K562 (cell line): Measurements from ENCODE around the gene KCTD3. TPM values are rescaled to one million over a fixed set of nuclear protein-coding genes. Genes with fewer than 3 reads are reported as not detected.

Experiments used
- ATAC-seq: fragments of 200-7000 bp; cut with Tn5 transposase; 3 replicates; pipeline ENCODE4 v1.9.1; 2020; ENCODE audit warnings: moderate library complexity
- BruUV-seq: library from RNA; stranded (reverse); fragments of 400-500 nt; replicated peaks from 2 replicates; lab custom pipeline; 2021; lab: Mats Ljungman, UMichigan
- CTCF ChIA-PET: fragments of 300-600 bp; formaldehyde crosslinking; extraction: SDS; loops from one replicate; lab custom pipeline; 2021; ENCODE audit warnings: low intra/inter-chr PET ratio; lab: Yijun Ruan, JAX
- POLR2A ChIA-PET: fragments of 300-600, 350-650 bp; sonication (Branson Sonifier 250); formaldehyde crosslinking; extraction: SDS; loops from one replicate; lab custom pipeline; 2021; ENCODE audit warnings: antibody characterized with exemption, inconsistent platforms; lab: Yijun Ruan, JAX
- DNase-seq, 4 experiments: peaks; one replicate each; pipeline versions ENCODE4 v3.0.0 to v3.0.0-alpha.2; 2011 to 2018; ENCODE audit warnings: low spot score in 3 of 4, mixed read lengths in 3 of 4; ENCODE audit errors: extremely low read depth in 1 of 4
- FAIRE-seq: peaks from 2 replicates; lab custom pipeline; 2011; peaks lifted over from hg19 to GRCh38; lab: Jason Lieb, UNC
- H2AFZ ChIP-seq: 2 replicates; pipeline ENCODE4 v1.6.0; 2011; ENCODE audit warnings: low read depth, low read length, control low read depth, inconsistent platforms
- H3K27ac ChIP-seq: fragments of 200-600 bp; 3 replicates; pipeline ENCODE4 v1.8.0; 2011; ENCODE audit warnings: low read depth, mild to moderate bottlenecking, control low read depth, inconsistent platforms, low read length, moderate library complexity, mixed read lengths; ENCODE audit errors: extremely low read depth
- H3K27me3 ChIP-seq, 2 experiments: fragments of 300-600 bp in 1 of 2; 2 replicates in 1 of 2; 3 replicates in 1 of 2; pipeline versions ENCODE4 v1.6.0 to v1.8.0; 2011; ENCODE audit warnings: inconsistent platforms in 2 of 2, low read length in 2 of 2, mild to moderate bottlenecking in 1 of 2, mixed read lengths in 1 of 2, moderate library complexity in 1 of 2; ENCODE audit not compliant: control insufficient read depth in 2 of 2, insufficient read depth in 2 of 2
- H3K36me3 ChIP-seq: fragments of 300-600 bp; 3 replicates; pipeline ENCODE4 v1.8.0; 2011; ENCODE audit warnings: mild to moderate bottlenecking, low read length, inconsistent platforms; ENCODE audit not compliant: control insufficient read depth, insufficient read depth
- H3K4me1 ChIP-seq, 2 experiments: fragments of 200-600 bp in 1 of 2; replicated peaks in 1 of 2; 2 replicates in 1 of 2; 3 replicates in 1 of 2; pipeline versions ENCODE4 v1.5.1 to v1.8.0; 2011; ENCODE audit warnings: inconsistent platforms in 2 of 2, low read length in 2 of 2, mild to moderate bottlenecking in 1 of 2, mixed read lengths in 1 of 2, moderate library complexity in 1 of 2; ENCODE audit not compliant: control insufficient read depth in 2 of 2, insufficient read depth in 2 of 2
- H3K4me2 ChIP-seq: 2 replicates; pipeline ENCODE4 v1.6.1; 2011; ENCODE audit warnings: low read length, control low read depth, inconsistent platforms, mixed read lengths; ENCODE audit not compliant: insufficient read depth
- H3K4me3 ChIP-seq: fragments of 200-600 bp; sonication (generic), shearing (Covaris generic); 2 replicates; pipeline ENCODE4 v1.5.1; 2016; ENCODE audit warnings: control low read depth, inconsistent platforms
- H3K79me2 ChIP-seq: fragments of 200-600 bp; 3 replicates; pipeline ENCODE4 v1.8.0; 2011; ENCODE audit warnings: low read length, inconsistent platforms; ENCODE audit not compliant: control insufficient read depth, insufficient read depth
- H3K9ac ChIP-seq, 2 experiments: 2 replicates each; pipeline versions ENCODE4 v1.6.0 to v1.6.1; 2011; ENCODE audit warnings: low read depth in 2 of 2, low read length in 2 of 2, control low read depth in 1 of 2, inconsistent platforms in 1 of 2, mild to moderate bottlenecking in 1 of 2, mixed read lengths in 1 of 2; ENCODE audit not compliant: insufficient read depth in 1 of 2
- H3K9me1 ChIP-seq: one replicate; pipeline ENCODE4 v1.6.0; 2011; ENCODE audit warnings: inconsistent platforms, mild to moderate bottlenecking, low read length, moderate library complexity; ENCODE audit not compliant: control insufficient read depth, insufficient read depth
- H3K9me3 ChIP-seq: replicated peaks from 2 replicates; pipeline ENCODE4 v1.5.1; 2011; ENCODE audit warnings: low read depth, low read length, inconsistent platforms; ENCODE audit not compliant: control insufficient read depth, insufficient read depth
- H4K20me1 ChIP-seq: replicated peaks from 2 replicates; pipeline ENCODE4 v1.6.1; 2011; ENCODE audit warnings: low read length, inconsistent platforms, mixed read lengths; ENCODE audit not compliant: control insufficient read depth, insufficient read depth
- BDP1 ChIP-seq: IDR thresholded peaks from 3 replicates; pipeline ENCODE4 v1.6.1; 2011; ENCODE audit not compliant: insufficient read length, insufficient read depth
- DDX20 ChIP-seq: fragments of 450-650 bp; IDR thresholded peaks from 2 replicates; pipeline ENCODE4 v1.6.1; 2016; ENCODE audit warnings: missing genetic modification characterization, low read depth, mild to moderate bottlenecking, missing compliant biosample characterization, moderate library complexity
- DPF2 ChIP-seq: fragments of 450-650 bp; IDR thresholded peaks from 2 replicates; pipeline ENCODE4 v1.6.1; 2016
- ESRRA ChIP-seq: fragments of 450-650 bp; IDR thresholded peaks from 2 replicates; pipeline ENCODE4 v1.6.1; 2014; ENCODE audit warnings: low read depth, mild to moderate bottlenecking, moderate library complexity, borderline replicate concordance
- JUNB ChIP-seq: fragments of 450-650 bp; formaldehyde crosslinking; conservative IDR thresholded peaks from 2 replicates; pipeline ENCODE4 v1.4.0; 2020; ENCODE audit warnings: mild to moderate bottlenecking
- MXI1 ChIP-seq: IDR thresholded peaks from 2 replicates; pipeline ENCODE4 v1.6.1; 2011; ENCODE audit warnings: low read depth, mild to moderate bottlenecking, improper control_type of control experiment, low read length
- NFIC ChIP-seq: fragments of 450-650 bp; IDR thresholded peaks from 2 replicates; pipeline ENCODE4 v1.6.1; 2017; ENCODE audit warnings: mild to moderate bottlenecking, inconsistent platforms
- POLR2AphosphoS5 ChIP-seq: IDR thresholded peaks from 2 replicates; pipeline ENCODE4 v1.6.1; 2011; ENCODE audit warnings: mild to moderate bottlenecking, low read depth, low read length, moderate library complexity; ENCODE audit not compliant: control insufficient read depth, insufficient read depth
- TEAD2 ChIP-seq: fragments of 450-650 bp; IDR thresholded peaks from 2 replicates; pipeline ENCODE4 v1.6.1; 2016; ENCODE audit warnings: missing genetic modification characterization, control low read depth, missing compliant biosample characterization
- TFAP4 ChIP-seq: sonication (generic); formaldehyde crosslinking; IDR thresholded peaks from 2 replicates; pipeline ENCODE4 v1.8.0; 2022; ENCODE audit warnings: missing genetic modification reagents, mild to moderate bottlenecking, moderate library complexity, borderline replicate concordance
- U2AF2 ChIP-seq: fragments of 200-400 bp; formaldehyde crosslinking; optimal IDR thresholded peaks from 2 replicates; pipeline ENCODE3; 2017; ENCODE audit warnings: low read depth, mild to moderate bottlenecking, low read length
- XRCC4 ChIP-seq: IDR thresholded peaks from one replicate; pipeline ENCODE4 v1.6.1; 2011; ENCODE audit not compliant: insufficient read depth, insufficient read length; ENCODE audit errors: extremely low read depth
- ZFP91 ChIP-seq: sonication (generic); formaldehyde crosslinking; IDR thresholded peaks from 2 replicates; pipeline ENCODE4 v1.8.0; 2022; ENCODE audit warnings: mild to moderate bottlenecking, missing genetic modification reagents
- ZKSCAN1 ChIP-seq: fragments of 150-350 bp; IDR thresholded peaks from 2 replicates; pipeline ENCODE4 v1.6.1; 2016; ENCODE audit warnings: low read depth, low read length
- WGBS: fragments of 100-300 bp; shearing (Covaris generic); methylation state at CpG from one replicate; pipeline ENCODE4 v1.1.6; 2016; ENCODE audit warnings: low coverage, mixed read lengths; ENCODE audit not compliant: insufficient coverage; ENCODE audit errors: missing lambda C conversion rate; 5-methylcytosine and 5-hydroxymethylcytosine counted together
- in situ Hi-C: fragments of 300-500 bp; cut with MboI; formaldehyde crosslinking; loops from 4 replicates; pipeline ENCODE4 v1.15.0; 2018; ENCODE audit warnings: inconsistent platforms, mixed read lengths
- intact Hi-C: fragments of 100-400 bp; cut with micrococcal nuclease; formaldehyde crosslinking; loops from 2 replicates; pipeline ENCODE4 v1.14.2; 2022
- polyA plus RNA-seq, 8 experiments: library from polyadenylated mRNA; depleted of rRNA in 4 of 8; stranded (reverse) in 5 of 8; unstranded in 3 of 8; fragments of >200 nt; fragmentation: Nextera tagmentation in 2 of 8; fragmentation: Illumina TruSeq in 1 of 8; extraction: Ambion mirVana in 2 of 8; extraction: Trizol in 1 of 8; gene quantifications; 2 replicates each; pipeline versions ENCODE4 v1.2.1 to v1.2.3, GENCODE V29; 2011 to 2014; ENCODE audit warnings: inconsistent platforms in 1 of 8, missing spikeins in 1 of 8
- total RNA-seq, 7 experiments: library from RNA; depleted of rRNA in 6 of 7; stranded (reverse); fragments of >200 nt in 6 of 7; fragmentation: Illumina TruSeq in 2 of 7; extraction: Trizol in 2 of 7; gene quantifications; 2 replicates each; pipeline versions ENCODE4 v1.2.1 to v1.2.3, GENCODE V29; 2011 to 2021; ENCODE audit warnings: low replicate concordance in 1 of 7
- TF ChIP-seq, protein P1 (sequence below): fragments of 450-650 bp; IDR thresholded peaks from 2 replicates; pipeline ENCODE4 v1.6.1; 2016; ENCODE audit warnings: low read depth, mild to moderate bottlenecking, moderate library complexity
- TF ChIP-seq, protein P2 (sequence below): fragments of 250-450 bp; sonication (Bioruptor Pico); IDR thresholded peaks from 2 replicates; pipeline ENCODE4 v1.8.0; 2022; ENCODE audit warnings: inconsistent platforms, mild to moderate bottlenecking, moderate library complexity, borderline replicate concordance

The KCTD3 gene
- total and polyA plus RNA-seq, 9 of the 15 experiments (the other 6 are each of a cell fraction or from before 2014, with no cell fraction given) = 12.8 to 77.1 (median 44.3) TPM

GRCh38 chr1:215660259-215660658 is 93.2 kb downstream of the KCTD3 start (continued):
- TF ChIP-seq U2AF2 (no peak), XRCC4 (no peak), DPF2 (no peak), MXI1 (no peak)
- TF ChIP-seq, protein P1, sequence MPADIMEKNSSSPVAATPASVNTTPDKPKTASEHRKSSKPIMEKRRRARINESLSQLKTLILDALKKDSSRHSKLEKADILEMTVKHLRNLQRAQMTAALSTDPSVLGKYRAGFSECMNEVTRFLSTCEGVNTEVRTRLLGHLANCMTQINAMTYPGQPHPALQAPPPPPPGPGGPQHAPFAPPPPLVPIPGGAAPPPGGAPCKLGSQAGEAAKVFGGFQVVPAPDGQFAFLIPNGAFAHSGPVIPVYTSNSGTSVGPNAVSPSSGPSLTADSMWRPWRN = no peak

DNA sequence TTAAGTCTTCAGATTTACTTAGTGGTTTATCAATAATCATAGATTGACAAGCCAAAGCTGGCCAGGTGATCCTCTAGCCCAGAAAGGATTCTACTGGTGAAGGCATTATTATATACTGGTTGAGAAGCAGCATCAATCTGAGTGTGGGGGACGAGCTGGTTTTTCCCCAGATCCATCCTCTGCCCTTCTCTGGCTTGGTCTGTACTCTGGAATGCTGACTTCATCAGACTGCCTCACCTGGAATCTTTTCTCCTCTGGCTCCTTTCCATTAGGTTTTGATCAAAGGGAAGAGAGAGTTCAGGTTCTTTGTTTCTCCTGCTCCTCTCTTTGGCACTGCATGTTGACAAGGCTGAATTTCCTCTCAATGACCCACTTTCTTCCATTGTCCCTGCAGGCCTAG is 93.9 kb downstream of the KCTD3 start:
- POLR2A ChIA-PET = interaction anchor here (0.7 kb wide), 1 partner anchor 81 kb away, joined by 3 read pairs; no protein-coding TSS in a partner anchor
- Histone ChIP-seq H2AFZ (no peak overlapping the region), H3K36me3 (no peaks in the 10 kb centered on the region), H3K9ac (no peak overlapping the region), H3K79me2 (no peaks in the 10 kb centered on the region), H4K20me1 (no peaks in the 10 kb centered on the region), H3K4me3 (no peak overlapping the region), H3K4me2 (no peak overlapping the region), H3K9me1 (no peaks in the 10 kb centered on the region), H3K9me3 (no peaks in the 10 kb centered on the region), H3K4me1 (no peaks in the 10 kb centered on the region), H3K27me3 (no peaks in the 10 kb centered on the region), H3K27ac (no peak overlapping the region)
- FAIRE-seq = no peak
- 0% methylated on average over 1 of the region's 1 CpG for WGBS
- in situ Hi-C loops (no loop called here), intact Hi-C loops (loop anchor here (10.0 kb wide), 1 partner anchor 56 kb away; no protein-coding TSS in a partner anchor)
- no peak for DNase-seq
- BruUV-seq = no TSS peak
- CTCF ChIA-PET = no interaction called here
- ATAC-seq = no peak
- TF ChIP-seq DDX20 (tag) (no peak), BDP1 (no peak), ZFP91 (no peak), TFAP4 (CRISPR knock-in tag) (no peak), ZKSCAN1 (no peak), ESRRA (no peak), TEAD2 (no peak), JUNB (CRISPR knock-in tag) (no peak), NFIC (no peak), POLR2AphosphoS5 (no peak)
- TF ChIP-seq, protein P2, sequence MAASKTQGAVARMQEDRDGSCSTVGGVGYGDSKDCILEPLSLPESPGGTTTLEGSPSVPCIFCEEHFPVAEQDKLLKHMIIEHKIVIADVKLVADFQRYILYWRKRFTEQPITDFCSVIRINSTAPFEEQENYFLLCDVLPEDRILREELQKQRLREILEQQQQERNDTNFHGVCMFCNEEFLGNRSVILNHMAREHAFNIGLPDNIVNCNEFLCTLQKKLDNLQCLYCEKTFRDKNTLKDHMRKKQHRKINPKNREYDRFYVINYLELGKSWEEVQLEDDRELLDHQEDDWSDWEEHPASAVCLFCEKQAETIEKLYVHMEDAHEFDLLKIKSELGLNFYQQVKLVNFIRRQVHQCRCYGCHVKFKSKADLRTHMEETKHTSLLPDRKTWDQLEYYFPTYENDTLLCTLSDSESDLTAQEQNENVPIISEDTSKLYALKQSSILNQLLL (CRISPR knock-in tag) = no peak
